ENCODE results near the gene DHDH.
"Not testable (repeated sequence)": the region's sequence is repeated elsewhere in the genome, so short reads cannot be mapped to it uniquely, and the experiment has no call there.

Gene DHDH

GRCh38 chr19:48933382-48933932 is at the start of gene DHDH:
DHDH (plus strand) TSS chr19:48933699; CDS start chr19:48933722, 23 bp downstream.
- no peak within 1 kb of the TSS for H3K27ac ChIP-seq (ENCODE audit: low read depth, low read length)
- peak within 1 kb of the TSS; percentile 79 for H3K4me3 ChIP-seq (ENCODE audit: low read length)
- peak within 1 kb of the TSS; percentile 95 for H3K4me2 ChIP-seq (ENCODE audit: low read length)

GRCh38 chr19:48883726-48884125 is 49.8 kb upstream of the DHDH start:
- no peak overlapping the region for H3K27ac ChIP-seq (ENCODE audit: low read depth, low read length)
- TF ChIP-seq CTCF (IDR thresholded peaks at IDR 0.05; ENCODE audit: low read depth, low read length, poor library complexity, severe bottlenecking) (no peak), EZH2phosphoT487 (IDR thresholded peaks at IDR 0.05; ENCODE audit: borderline replicate concordance, low read length) (no peak)

More at GRCh38 chr19:48933382-48933932, at the start of gene DHDH:
- no peaks in the 10 kb centered on the region for H3K36me3 ChIP-seq (ENCODE audit: control insufficient read depth, low read length)
- H3K9me2 ChIP-seq (replicated peaks; ENCODE audit: control insufficient read depth, low read length), result no peaks in the 10 kb centered on the region
- H3K9me3 ChIP-seq (ENCODE audit: control insufficient read depth, insufficient read depth, low read length), result no peaks in the 10 kb centered on the region
- peaks cover 3% of the 10 kb centered on the region; the same call in 1 of the 2 replicates for H3K27me3 ChIP-seq (ENCODE audit: control insufficient read depth, low read length)
- H3K79me2 ChIP-seq (ENCODE audit: control insufficient read depth, low read length), result no peaks in the 10 kb centered on the region
- H3K4me1 ChIP-seq (ENCODE audit: control insufficient read depth, low read length), result peaks cover 15% of the 10 kb centered on the region
- no peaks in the 10 kb centered on the region for H4K20me1 ChIP-seq (ENCODE audit: control insufficient read depth, insufficient read depth, low read depth, low read length)
- H3F3A ChIP-seq (ENCODE audit: control insufficient read depth, insufficient read depth), result peaks cover 10% of the 10 kb centered on the region
- TF ChIP-seq CTCF (IDR thresholded peaks at IDR 0.05; ENCODE audit: low read depth, low read length, poor library complexity, severe bottlenecking), result no peak
- no peak for TF ChIP-seq EZH2phosphoT487 (IDR thresholded peaks at IDR 0.05; ENCODE audit: borderline replicate concordance, low read length)

GRCh38 chr19:48887861-48888612 is 45.5 kb upstream of the DHDH start:
- peaks cover 5% of the 10 kb centered on the region; the same call in 1 of the 2 replicates for H3F3A ChIP-seq (ENCODE audit: control insufficient read depth, insufficient read depth)
- H3K79me2 ChIP-seq (ENCODE audit: control insufficient read depth, low read length), result peaks cover 4% of the 10 kb centered on the region
- peaks cover 56% of the 10 kb centered on the region for H3K4me1 ChIP-seq (ENCODE audit: control insufficient read depth, low read length)
- no peak overlapping the region for H3K4me3 ChIP-seq (ENCODE audit: low read length)
- no peaks in the 10 kb centered on the region for H3K27me3 ChIP-seq (ENCODE audit: control insufficient read depth, low read length)
- no peaks in the 10 kb centered on the region for H3K9me2 ChIP-seq (replicated peaks; ENCODE audit: control insufficient read depth, low read length)
- H3K27ac ChIP-seq (ENCODE audit: low read depth, low read length), result no peak overlapping the region
- no peak for TF ChIP-seq CTCF (IDR thresholded peaks at IDR 0.05; ENCODE audit: low read depth, low read length, poor library complexity, severe bottlenecking)
- TF ChIP-seq EZH2phosphoT487 (IDR thresholded peaks at IDR 0.05; ENCODE audit: borderline replicate concordance, low read length), result no peak
- no peaks in the 10 kb centered on the region for H3K9me3 ChIP-seq (ENCODE audit: control insufficient read depth, insufficient read depth, low read length)
- no peak overlapping the region for H3K4me2 ChIP-seq (ENCODE audit: low read length)
- no peaks in the 10 kb centered on the region for H3K36me3 ChIP-seq (ENCODE audit: control insufficient read depth, low read length)
- no peaks in the 10 kb centered on the region for H4K20me1 ChIP-seq (ENCODE audit: control insufficient read depth, insufficient read depth, low read depth, low read length)

More at GRCh38 chr19:48883726-48884125, 49.8 kb upstream of the DHDH start:
- Histone ChIP-seq H4K20me1 (ENCODE audit: control insufficient read depth, insufficient read depth, low read depth, low read length) (no peaks in the 10 kb centered on the region), H3K4me2 (ENCODE audit: low read length) (peak overlapping the region; percentile 18; the same call in 1 of the 2 replicates), H3F3A (ENCODE audit: control insufficient read depth, insufficient read depth) (peaks cover 20% of the 10 kb centered on the region), H3K9me2 (replicated peaks; ENCODE audit: control insufficient read depth, low read length) (no peaks in the 10 kb centered on the region), H3K9me3 (ENCODE audit: control insufficient read depth, insufficient read depth, low read length) (peaks cover 6% of the 10 kb centered on the region), H3K4me3 (ENCODE audit: low read length) (no peak overlapping the region), H3K36me3 (ENCODE audit: control insufficient read depth, low read length) (peaks cover 6% of the 10 kb centered on the region), H3K79me2 (ENCODE audit: control insufficient read depth, low read length) (peaks cover 4% of the 10 kb centered on the region), H3K4me1 (ENCODE audit: control insufficient read depth, low read length) (peaks cover 63% of the 10 kb centered on the region), H3K27me3 (ENCODE audit: control insufficient read depth, low read length) (no peaks in the 10 kb centered on the region)

GRCh38 chr19:48889496-48889895 is 44.0 kb upstream of the DHDH start:
- H3F3A ChIP-seq (ENCODE audit: control insufficient read depth, insufficient read depth); H3K36me3 ChIP-seq (ENCODE audit: control insufficient read depth, low read length); H3K9me2 ChIP-seq (replicated peaks; ENCODE audit: control insufficient read depth, low read length); H4K20me1 ChIP-seq (ENCODE audit: control insufficient read depth, insufficient read depth, low read depth, low read length); H3K9me3 ChIP-seq (ENCODE audit: control insufficient read depth, insufficient read depth, low read length); H3K27ac ChIP-seq (ENCODE audit: low read depth, low read length); H3K79me2 ChIP-seq (ENCODE audit: control insufficient read depth, low read length); H3K4me3 ChIP-seq (ENCODE audit: low read length); H3K4me2 ChIP-seq (ENCODE audit: low read length); H3K27me3 ChIP-seq (ENCODE audit: control insufficient read depth, low read length): not testable (repeated sequence)
- H3K4me1 ChIP-seq (ENCODE audit: control insufficient read depth, low read length), result peaks cover 45% of the 10 kb centered on the region

Measured in DOHH2 (cell line).